ENCODE measurements around the gene CYP26B1.
A peak's percentile ranks its signal among the peaks of the same experiment; 100 is the strongest.

Gene CYP26B1

GRCh38 chr2:72154386-72154975 lies 6.8 kb upstream of the CYP26B1 start:
- no peak for DNase-seq (ENCODE audit: low read depth)

- no peak for DNase-seq (ENCODE audit: low read depth)
These were observed 6.3 kb upstream of the CYP26B1 start for GRCh38 chr2:72153924-72154323.

- no peak for DNase-seq (ENCODE audit: low read depth)
These were observed 5.5 kb upstream of the CYP26B1 start for GRCh38 chr2:72153026-72153791.

GRCh38 chr2:72150861-72151356 lies 3.2 kb upstream of the CYP26B1 start:
- no peak for DNase-seq (ENCODE audit: low read depth)

GRCh38 chr2:72150157-72150860 lies 2.6 kb upstream of the CYP26B1 start:
- DNase-seq (ENCODE audit: low read depth) = peak; percentile 67

GRCh38 chr2:72149556-72150156 lies 2.0 kb upstream of the CYP26B1 start:
- peak; percentile 18 for DNase-seq (ENCODE audit: low read depth)

- DNase-seq (ENCODE audit: low read depth) = peak; percentile 56
These were observed 1.3 kb upstream of the CYP26B1 start for GRCh38 chr2:72148837-72149555.

- no peak for DNase-seq (ENCODE audit: low read depth)
These were observed 558 bp upstream of the CYP26B1 start for GRCh38 chr2:72148003-72148836.

- DNase-seq (ENCODE audit: low read depth) = no peak
These were observed 1.0 kb downstream of the CYP26B1 start for GRCh38 chr2:72146347-72147302.

GRCh38 chr2:72145658-72146329 lies 1.9 kb downstream of the CYP26B1 start:
- DNase-seq (ENCODE audit: low read depth) = no peak

GRCh38 chr2:72145289-72145657 lies 2.4 kb downstream of the CYP26B1 start:
- DNase-seq (ENCODE audit: low read depth) = peak; percentile 23

- DNase-seq (ENCODE audit: low read depth) = no peak
These were observed 2.9 kb downstream of the CYP26B1 start for GRCh38 chr2:72144632-72145288.

GRCh38 chr2:72144274-72144631 lies 3.4 kb downstream of the CYP26B1 start:
- no peak for DNase-seq (ENCODE audit: low read depth)

GRCh38 chr2:72143441-72144273 lies 4.0 kb downstream of the CYP26B1 start:
- no peak for DNase-seq (ENCODE audit: low read depth)

GRCh38 chr2:72142570-72143440 lies 4.9 kb downstream of the CYP26B1 start:
- peak; percentile 28 for DNase-seq (ENCODE audit: low read depth)

- DNase-seq (ENCODE audit: low read depth) = no peak
These were observed 5.7 kb downstream of the CYP26B1 start for GRCh38 chr2:72141881-72142451.

Data from iris pigment epithelial cell (primary cell).